ENCODE data around the gene APLP1.
"Not testable (repeated sequence)": the region's sequence is repeated elsewhere in the genome, so short reads cannot be mapped to it uniquely, and the experiment has no call there.

Gene APLP1

DNA sequence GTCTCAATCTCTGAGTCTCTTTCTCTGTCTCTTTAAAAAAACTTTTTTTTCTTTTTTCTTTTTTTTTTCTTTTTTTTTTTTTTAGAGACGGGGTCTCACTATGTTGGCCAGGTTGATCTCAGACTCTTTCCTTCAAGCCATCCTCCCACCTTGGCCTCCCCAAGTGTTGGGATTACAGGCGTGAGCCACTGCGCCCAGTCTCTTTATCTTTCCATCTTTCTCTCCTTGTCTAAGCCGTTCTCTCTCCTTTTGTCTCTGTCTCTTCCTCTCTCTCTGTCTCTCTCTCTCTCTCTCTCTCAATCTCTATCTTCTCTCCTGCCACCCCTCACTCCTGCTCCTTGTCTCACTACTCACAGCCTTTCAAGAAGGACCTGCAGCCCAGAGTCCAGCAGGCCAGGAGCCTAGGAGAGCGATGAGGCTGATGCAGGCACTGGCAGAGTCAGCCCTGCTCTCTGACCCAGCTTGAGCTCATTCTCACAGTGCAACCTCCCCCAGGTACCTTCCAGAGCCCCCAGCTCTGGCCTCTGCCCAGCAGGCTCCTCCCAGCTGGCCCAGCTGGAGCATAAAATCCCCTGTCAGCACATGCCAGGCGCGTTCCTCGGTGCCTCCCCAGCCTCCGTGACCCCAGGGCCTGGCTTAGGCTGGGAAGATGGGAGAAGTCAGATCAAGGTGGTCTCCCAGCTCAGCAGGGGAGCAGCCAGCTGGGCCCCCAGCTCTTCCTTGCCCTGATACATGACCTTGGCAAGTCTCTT is 16.2 kb upstream of the APLP1 start, which contains the start of gene NPHS1:
Gene NPHS1 (minus strand): TSS at position 476 of the 752 bp plus-strand sequence. CDS start 667 bp downstream, outside the sequence.
- DNase-seq (ENCODE audit: low read depth), result no peak

DNA sequence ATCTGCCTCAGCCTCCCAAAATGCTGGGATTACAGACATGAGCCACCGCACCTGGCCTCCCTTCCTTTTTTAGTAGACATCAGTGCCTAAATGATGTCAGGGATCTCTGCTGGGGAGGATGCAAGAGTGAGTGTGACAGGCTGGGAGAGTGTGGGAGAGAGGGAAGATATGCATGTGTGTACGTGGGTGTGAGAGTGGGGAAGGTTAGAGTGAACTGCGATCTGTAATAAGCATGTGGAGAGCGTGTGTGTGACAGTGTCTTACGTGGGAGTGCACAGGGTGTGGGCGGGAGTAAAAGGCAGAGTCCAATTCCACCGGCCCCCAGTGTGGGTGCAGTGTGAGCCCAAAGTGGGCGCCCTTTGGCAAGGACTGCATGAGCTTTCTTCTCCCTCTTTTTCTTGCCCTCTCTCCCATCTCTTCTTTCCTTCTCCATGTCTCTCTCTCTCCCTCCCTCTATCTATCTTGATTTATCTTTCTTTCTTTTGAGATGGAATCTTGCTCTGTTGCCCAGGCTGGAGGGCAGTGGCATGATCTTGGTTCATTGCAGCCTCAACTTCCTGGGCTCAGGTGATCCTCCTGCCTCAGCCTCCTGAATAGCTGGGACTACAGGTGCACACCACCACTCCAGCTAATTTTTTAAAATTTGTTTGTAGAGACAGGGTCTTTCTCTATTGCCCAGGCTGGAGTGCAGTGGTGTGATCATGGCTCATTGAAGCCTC is 15.2 kb upstream of the APLP1 start:
- DNase-seq (ENCODE audit: low read depth), result no peak

GRCh38 chr19:35856546-35857149 is 11.7 kb upstream of the APLP1 start, which contains the start of gene KIRREL2:
KIRREL2 (plus strand) TSS chr19:35856911; CDS start chr19:35857120, 209 bp downstream.
- DNase-seq (ENCODE audit: low read depth), result no peak

GRCh38 chr19:35858311-35858710 is 10.1 kb upstream of the APLP1 start:
- DNase-seq (ENCODE audit: low read depth), result no peak

DNA sequence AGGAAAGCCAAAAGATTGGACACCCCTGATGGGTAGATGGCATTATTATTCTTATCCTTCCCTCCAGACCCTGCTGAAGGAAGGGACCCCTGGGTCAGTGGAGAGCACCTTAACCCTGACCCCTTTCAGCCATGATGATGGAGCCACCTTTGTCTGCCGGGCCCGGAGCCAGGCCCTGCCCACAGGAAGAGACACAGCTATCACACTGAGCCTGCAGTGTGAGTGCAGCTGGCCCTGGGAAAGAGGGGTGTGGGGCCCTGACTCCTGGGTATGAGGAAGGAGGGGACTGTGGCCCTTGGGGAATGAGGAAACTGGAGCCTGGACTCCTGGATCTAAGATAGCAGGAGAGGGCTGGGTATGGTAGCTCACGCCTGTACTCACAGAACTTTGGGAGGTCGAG is 9.0 kb upstream of the APLP1 start:
- DNase-seq (ENCODE audit: low read depth), result no peak

GRCh38 chr19:35860436-35860817 is 7.9 kb upstream of the APLP1 start:
- DNase-seq (ENCODE audit: low read depth), result no peak

DNA sequence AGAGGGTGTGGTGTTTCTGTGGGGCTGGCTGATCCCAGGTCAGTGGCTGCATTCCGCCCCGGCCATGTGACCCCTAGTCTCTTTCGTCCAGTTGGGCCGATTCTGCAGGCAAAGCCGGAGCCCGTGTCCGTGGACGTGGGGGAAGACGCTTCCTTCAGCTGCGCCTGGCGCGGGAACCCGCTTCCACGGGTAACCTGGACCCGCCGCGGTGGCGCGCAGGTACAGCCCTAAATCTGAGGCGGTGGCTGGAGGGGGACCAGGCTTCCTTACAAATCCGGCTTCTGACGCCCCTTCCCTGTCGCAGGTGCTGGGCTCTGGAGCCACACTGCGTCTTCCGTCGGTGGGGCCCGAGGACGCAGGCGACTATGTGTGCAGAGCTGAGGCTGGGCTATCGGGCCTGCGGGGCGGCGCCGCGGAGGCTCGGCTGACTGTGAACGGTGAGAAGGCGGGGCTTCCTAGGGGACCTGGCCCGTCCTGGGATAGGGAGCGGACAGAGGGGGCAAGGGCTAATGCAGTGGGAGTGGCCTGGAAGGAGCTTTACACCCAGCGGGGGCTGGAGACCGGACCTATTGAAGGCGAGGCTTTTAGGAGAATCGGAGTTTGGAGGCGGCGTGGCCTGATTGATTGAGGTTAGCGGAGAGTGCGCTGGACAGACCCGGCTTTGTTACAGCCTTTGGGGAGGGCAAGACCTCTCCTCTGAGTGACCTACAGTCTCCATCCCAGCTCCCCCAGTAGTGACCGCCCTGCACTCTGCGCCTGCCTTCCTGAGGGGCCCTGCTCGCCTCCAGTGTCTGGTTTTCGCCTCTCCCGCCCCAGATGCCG is 7.3 kb upstream of the APLP1 start:
- DNase-seq (ENCODE audit: low read depth), result no peak

DNA sequence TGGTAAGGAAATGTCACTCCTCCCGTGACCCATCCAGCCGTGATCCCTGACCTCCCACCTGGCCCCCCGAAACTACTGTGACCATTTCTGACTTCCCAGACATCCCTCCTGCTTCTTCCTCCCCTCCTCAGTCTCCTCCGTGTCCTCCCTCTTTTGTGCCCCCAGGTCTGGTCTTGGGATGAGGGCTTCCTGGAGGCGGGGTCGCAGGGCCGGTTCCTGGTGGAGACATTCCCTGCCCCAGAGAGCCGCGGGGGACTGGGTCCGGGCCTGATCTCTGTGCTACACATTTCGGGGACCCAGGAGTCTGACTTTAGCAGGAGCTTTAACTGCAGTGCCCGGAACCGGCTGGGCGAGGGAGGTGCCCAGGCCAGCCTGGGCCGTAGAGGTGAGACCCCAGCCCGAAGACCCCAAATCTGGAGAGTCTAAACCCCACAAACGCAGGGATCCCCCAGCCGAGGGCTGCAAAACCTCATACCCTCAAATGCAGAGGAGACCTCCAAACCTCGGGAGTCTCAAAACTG is 6.7 kb upstream of the APLP1 start:
- no peak for DNase-seq (ENCODE audit: low read depth)

- no peak for DNase-seq (ENCODE audit: low read depth)
These were observed 5.8 kb upstream of the APLP1 start for GRCh38 chr19:35862528-35862927.

DNA sequence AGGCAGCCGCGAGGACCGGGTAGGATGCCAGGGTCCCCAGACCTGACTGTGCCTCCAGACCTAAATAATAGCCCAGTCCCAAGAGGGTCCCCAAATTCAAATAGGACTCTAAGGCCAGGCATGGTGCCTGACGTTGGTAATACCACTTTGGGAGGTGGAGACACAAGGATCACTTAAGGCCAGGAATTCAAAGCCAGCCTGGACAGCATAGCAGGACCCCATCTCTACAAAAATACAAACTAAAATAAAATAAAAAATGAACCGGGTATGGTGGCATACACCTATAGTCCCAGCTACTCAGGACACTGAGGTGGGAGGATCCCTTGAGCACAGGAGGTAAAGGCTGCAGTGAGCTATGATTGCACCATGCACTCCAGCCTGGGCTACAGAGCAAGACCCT is 5.4 kb upstream of the APLP1 start:
- DNase-seq (ENCODE audit: low read depth), result no peak

DNA sequence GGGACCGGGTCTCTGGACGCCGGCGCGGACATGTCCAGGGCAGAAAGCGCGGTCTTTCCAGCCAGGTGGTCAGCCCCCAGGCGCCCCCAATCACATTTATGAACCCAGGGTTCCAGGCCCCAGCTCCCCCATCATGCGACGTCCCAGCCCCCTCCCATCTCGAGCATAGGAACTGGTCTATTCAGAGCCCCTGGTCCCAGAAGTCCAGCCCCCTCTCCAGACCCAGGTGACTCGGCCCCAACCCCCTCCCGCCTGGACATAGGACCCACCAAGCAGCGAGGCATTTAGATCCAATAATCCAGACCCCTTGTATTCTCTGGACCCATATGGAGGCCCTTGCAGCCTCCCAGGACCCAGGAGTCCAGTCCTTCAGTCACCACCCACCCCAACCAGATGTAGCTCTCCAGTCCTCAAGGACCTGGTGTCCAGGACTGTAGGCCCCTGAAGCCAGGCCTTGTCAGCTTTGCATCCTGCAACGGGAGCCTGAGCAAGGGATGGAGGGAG is 501 bp downstream of the APLP1 start:
- DNase-seq (ENCODE audit: low read depth), result no peak

- no peak for DNase-seq (ENCODE audit: low read depth)
These were observed 1.2 kb downstream of the APLP1 start for GRCh38 chr19:35869327-35870123.

GRCh38 chr19:35870124-35870736 is 1.9 kb downstream of the APLP1 start:
- not testable (repeated sequence) for DNase-seq (ENCODE audit: low read depth)

DNA sequence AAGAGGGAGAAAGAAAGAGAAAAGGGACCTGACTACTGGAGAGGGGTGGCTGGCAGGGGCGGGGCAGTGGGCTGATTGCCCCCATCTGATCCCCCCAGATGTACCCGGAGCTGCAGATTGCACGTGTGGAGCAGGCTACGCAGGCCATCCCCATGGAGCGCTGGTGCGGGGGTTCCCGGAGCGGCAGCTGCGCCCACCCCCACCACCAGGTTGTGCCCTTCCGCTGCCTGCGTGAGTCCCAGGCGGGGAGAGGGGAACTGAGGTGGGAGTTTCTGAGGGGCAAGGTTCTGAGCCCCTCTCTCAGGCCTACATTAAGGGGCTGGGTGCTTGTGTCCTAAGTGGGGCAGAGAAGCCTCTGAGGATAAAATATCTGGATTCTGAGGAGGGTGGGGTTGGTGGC is 2.4 kb downstream of the APLP1 start:
- no peak for DNase-seq (ENCODE audit: low read depth)

- DNase-seq (ENCODE audit: low read depth), result no peak
These were observed 3.2 kb downstream of the APLP1 start for GRCh38 chr19:35871611-35872010.

- DNase-seq (ENCODE audit: low read depth), result no peak
These were observed 3.8 kb downstream of the APLP1 start for GRCh38 chr19:35872180-35872579.

- DNase-seq (ENCODE audit: low read depth), result no peak
These were observed 6.1 kb downstream of the APLP1 start for GRCh38 chr19:35874392-35874930.

DNA sequence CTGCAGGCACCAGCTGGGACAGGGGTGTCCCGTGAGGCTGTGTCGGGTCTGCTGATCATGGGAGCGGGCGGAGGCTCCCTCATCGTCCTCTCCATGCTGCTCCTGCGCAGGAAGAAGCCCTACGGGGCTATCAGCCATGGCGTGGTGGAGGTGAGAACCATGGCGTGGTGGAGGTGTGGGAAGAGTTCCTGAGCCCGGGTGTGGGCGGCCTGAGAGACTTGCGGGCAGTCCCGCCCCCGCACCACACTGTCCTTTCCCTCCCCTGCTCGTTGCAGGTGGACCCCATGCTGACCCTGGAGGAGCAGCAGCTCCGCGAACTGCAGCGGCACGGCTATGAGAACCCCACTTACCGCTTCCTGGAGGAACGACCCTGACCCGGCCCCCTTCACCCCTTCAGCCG is 10.7 kb downstream of the APLP1 start:
- DNase-seq (ENCODE audit: low read depth), result no peak

DNA sequence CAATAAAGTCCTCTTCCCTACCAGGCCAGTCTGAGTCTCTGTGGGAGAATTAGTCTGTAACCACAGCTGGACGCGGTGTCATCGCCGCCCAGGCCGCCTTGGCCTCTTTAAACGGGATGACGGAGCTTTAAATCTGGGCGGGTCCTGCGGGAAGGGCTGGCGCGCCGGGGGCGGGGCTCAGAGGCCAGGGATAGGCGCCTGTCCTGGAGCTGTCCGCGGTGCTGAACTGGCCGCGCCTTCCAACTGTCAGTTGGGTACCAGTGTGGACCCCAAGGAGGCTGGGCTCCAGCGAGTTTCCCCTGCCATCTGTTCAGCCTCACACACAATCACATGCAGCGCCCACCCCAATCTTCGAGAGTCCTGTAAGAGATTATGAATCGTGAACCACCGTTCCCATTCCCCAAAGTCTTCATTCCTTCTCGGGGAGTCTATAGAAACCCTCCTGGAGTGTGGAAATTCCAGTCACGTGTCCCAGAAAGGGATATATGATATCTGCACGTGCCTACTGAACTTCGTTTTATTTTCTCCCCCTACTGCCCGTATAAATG is 11.5 kb downstream of the APLP1 start:
- peak; percentile 88 for DNase-seq (ENCODE audit: low read depth)
